NCI-H2107 (cell line): Measurements from ENCODE around the gene CAMK2N2.

Source experiments
- DNase-seq: peaks from one replicate; lab custom pipeline; 2025; lab: John Stamatoyannopoulos, UW

The CAMK2N2 gene

GRCh38 chr3:184222521-184222920, 38.8 kb downstream of the CAMK2N2 start:
- DNase-seq: no peak

GRCh38 chr3:184218814-184219213, 42.5 kb downstream of the CAMK2N2 start:
- no peak for DNase-seq

- no peak for DNase-seq
Measured at GRCh38 chr3:184211718-184212117, 49.6 kb downstream of the CAMK2N2 start.

- no peak for DNase-seq
Measured at GRCh38 chr3:184211297-184211696, 50.1 kb downstream of the CAMK2N2 start.
